ENCODE results near the gene ALKBH4. TPM values are rescaled to one million over a fixed set of nuclear protein-coding genes. Genes with fewer than 3 reads are reported as not detected.
"Not testable (repeated sequence)": the region's sequence is repeated elsewhere in the genome, so short reads cannot be mapped to it uniquely, and the experiment has no call there.

The ALKBH4 gene
- total and polyA plus RNA-seq, 2 donors: 9.7 to 11.8 TPM

- no peak for DNase-seq (ENCODE audit: extremely low spot score)
- H3K27ac ChIP-seq (ENCODE audit: low read depth): no peak overlapping the region
- H3K4me3 ChIP-seq (ENCODE audit: low read depth, low read length): no peak overlapping the region
- 87% methylated on average over 20 of the region's 20 CpGs for WGBS
- no peaks in the 10 kb centered on the region for H3K36me3 ChIP-seq (ENCODE audit: insufficient read depth)
- no peaks in the 10 kb centered on the region for H3K4me1 ChIP-seq (ENCODE audit: insufficient read depth)
These were observed 5.5 kb upstream of the ALKBH4 start for GRCh38 chr7:102469972-102470825.

GRCh38 chr7:102469351-102469971 lies 4.8 kb upstream of the ALKBH4 start:
- no peaks in the 10 kb centered on the region for H3K4me1 ChIP-seq (ENCODE audit: insufficient read depth)
- H3K4me3 ChIP-seq (ENCODE audit: low read depth, low read length): no peak overlapping the region
- no peaks in the 10 kb centered on the region for H3K36me3 ChIP-seq (ENCODE audit: insufficient read depth)
- no peak for DNase-seq (ENCODE audit: extremely low spot score)
- H3K27ac ChIP-seq (ENCODE audit: low read depth): no peak overlapping the region
- 90% methylated on average over 24 of the region's 24 CpGs for WGBS

DNA sequence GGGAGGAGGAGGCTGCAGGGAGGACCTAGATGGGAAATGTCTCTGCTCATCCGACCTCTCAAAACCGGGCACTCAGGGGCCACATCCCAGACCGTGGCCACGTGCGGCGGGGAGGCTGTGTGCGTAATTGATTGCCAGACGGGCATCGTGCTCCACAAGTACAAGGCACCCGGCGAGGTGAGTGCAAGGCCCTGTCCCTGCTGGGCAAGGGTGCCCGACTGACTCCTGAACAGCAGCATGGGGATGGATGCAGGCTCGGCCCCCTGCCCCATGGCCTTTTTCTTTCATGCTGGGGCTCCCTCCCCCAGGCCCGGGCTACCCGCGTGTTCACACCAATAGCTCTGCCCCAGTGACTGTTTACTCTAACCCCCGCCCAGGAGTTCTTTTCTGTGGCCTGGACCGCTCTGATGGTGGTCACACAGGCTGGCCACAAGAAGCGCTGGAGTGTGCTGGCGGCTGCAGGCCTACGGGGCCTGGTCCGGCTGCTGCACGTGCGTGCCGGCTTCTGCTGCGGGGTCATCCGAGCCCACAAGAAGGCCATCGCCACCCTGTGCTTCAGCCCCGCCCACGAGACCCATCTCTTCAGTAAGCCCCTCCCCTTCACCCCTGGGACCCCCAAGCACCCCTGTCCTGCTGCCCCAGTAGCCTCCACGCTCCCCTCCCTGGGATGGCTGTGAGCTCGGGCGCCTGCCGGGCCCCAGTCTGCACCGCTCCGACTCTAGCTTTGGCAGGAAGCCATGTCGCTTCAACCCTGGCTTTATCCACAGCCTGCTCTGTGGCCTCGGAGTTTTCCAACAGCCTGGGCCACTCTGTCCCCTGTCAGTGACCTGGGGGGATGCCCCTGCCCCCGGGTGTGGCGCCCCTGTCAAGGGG lies 4.1 kb upstream of the ALKBH4 start:
- DNase-seq (ENCODE audit: extremely low spot score): no peak
- 89% methylated on average over 40 of the region's 40 CpGs for WGBS
- H3K4me3 ChIP-seq (ENCODE audit: low read depth, low read length): no peak overlapping the region

GRCh38 chr7:102467581-102468477 lies 3.2 kb upstream of the ALKBH4 start:
- Histone ChIP-seq H3K27ac (ENCODE audit: low read depth) (no peak overlapping the region), H3K4me1 (ENCODE audit: insufficient read depth) (no peaks in the 10 kb centered on the region), H3K36me3 (ENCODE audit: insufficient read depth) (no peaks in the 10 kb centered on the region), H3K4me3 (ENCODE audit: low read depth, low read length) (no peak overlapping the region)
- DNase-seq (ENCODE audit: extremely low spot score): no peak
- 92% methylated on average over 24 of the region's 24 CpGs for WGBS

More for the DNA sequence above, 4.1 kb upstream of the ALKBH4 start:
- Histone ChIP-seq H3K36me3 (ENCODE audit: insufficient read depth) (no peaks in the 10 kb centered on the region), H3K27ac (ENCODE audit: low read depth) (no peak overlapping the region), H3K4me1 (ENCODE audit: insufficient read depth) (no peaks in the 10 kb centered on the region)

DNA sequence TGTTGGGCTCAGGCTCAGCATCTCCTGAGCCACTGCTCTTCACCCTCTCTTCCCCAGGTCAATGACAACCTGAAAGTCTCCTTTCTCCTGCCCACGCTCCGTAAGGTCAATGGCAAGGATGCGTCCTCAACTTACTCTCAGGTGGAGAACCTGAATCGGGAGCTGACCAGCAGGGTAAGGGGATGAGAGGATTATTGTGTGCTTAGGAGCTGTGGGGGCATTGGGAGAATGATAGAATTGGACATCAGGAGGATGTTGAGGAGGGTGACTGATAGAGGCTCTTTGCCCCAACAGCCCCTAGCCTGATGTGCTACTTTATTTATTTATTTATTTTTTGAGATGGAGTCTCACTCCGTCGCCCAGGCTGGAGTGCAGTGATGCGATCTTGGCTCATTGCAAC lies 1.4 kb upstream of the ALKBH4 start:
- no peaks in the 10 kb centered on the region for H3K4me1 ChIP-seq (ENCODE audit: insufficient read depth)
- no peak overlapping the region for H3K27ac ChIP-seq (ENCODE audit: low read depth)
- no peak for DNase-seq (ENCODE audit: extremely low spot score)
- H3K4me3 ChIP-seq (ENCODE audit: low read depth, low read length): no peak overlapping the region
- no peaks in the 10 kb centered on the region for H3K36me3 ChIP-seq (ENCODE audit: insufficient read depth)
- WGBS: 95% methylated on average over 7 of the region's 7 CpGs

DNA sequence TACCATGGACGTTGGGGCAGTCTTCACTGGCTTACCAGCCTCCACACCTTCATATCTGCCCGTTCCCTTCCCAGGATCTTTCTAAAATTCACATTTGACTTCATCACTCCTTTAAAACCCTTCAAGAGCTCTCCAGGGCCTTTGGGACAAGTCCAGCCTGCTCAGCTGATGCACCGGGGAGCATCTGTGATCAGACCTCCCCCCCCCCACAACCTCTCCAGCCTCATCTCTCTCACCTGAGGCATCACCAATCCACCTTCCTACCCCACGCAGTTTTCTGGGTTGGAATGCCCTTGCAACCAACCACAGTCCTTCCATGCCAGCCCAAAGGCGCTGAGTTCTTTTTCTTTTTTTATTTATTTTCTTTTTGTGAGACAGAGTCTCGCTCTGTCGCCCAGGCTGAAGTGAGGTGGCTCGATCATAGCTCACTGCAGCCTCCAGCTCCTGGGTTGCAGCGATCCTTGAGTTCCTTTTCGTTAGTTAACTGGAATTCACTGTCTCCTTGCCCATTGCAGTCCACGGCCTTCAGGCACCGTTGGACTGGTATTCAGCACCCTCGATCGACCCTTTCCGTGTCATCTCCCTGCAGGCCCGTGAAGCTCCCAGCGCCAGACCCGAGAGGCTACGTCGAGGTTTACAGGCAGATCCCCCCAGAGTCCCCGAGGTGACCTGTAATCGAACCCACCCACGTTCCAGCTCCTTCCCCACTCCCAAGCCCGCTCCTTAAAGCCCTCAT lies 654 bp downstream of the ALKBH4 start:
- Histone ChIP-seq H3K4me3 (ENCODE audit: low read depth, low read length) (peak overlapping the region; percentile 77), H3K27ac (ENCODE audit: low read depth) (no peak overlapping the region), H3K36me3 (ENCODE audit: insufficient read depth) (no peaks in the 10 kb centered on the region), H3K4me1 (ENCODE audit: insufficient read depth) (no peaks in the 10 kb centered on the region)
- WGBS: 10% methylated on average over 24 of the region's 24 CpGs
- DNase-seq (ENCODE audit: extremely low spot score): no peak

- WGBS: 91% methylated on average over 8 of the region's 8 CpGs
- no peaks in the 10 kb centered on the region for H3K4me1 ChIP-seq (ENCODE audit: insufficient read depth)
- H3K36me3 ChIP-seq (ENCODE audit: insufficient read depth): peaks cover 5% of the 10 kb centered on the region
- no peak overlapping the region for H3K27ac ChIP-seq (ENCODE audit: low read depth)
- no peak for DNase-seq (ENCODE audit: extremely low spot score)
- no peak overlapping the region for H3K4me3 ChIP-seq (ENCODE audit: low read depth, low read length)
These were observed 4.2 kb downstream of the ALKBH4 start for GRCh38 chr7:102460467-102460866.

DNA sequence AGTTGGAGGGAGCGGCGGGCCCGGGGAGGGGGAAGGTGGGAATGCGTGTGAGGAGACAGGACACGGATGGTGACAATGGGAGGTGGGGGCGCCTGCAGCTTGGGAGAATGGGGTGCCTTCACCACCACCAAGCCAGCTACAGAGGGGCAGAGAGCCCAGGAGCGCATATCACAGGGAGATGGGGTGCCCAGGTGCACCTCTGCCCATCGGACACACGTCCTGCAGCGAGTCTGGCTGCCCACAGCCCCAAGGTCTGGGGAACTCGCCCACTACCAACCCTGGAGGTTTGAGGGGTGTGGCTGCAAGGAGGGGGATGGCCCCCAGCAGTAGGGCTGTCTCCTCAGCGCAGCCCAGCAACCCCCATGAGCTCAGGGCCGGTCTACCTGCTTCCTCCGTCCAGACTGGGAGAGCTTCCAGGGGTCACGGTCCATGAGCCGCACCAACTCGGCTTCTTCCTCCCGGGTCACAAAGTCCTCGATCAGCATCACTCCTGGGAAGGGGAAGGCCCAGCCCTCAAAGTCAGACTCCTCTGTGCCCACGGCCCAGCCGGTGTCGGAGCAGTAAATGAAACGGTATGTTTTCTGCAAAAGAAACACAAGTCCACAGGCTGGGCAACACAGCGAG lies 5.3 kb downstream of the ALKBH4 start:
- no peak for DNase-seq (ENCODE audit: extremely low spot score)
- 94% methylated on average over 24 of the region's 24 CpGs for WGBS
- H3K4me3 ChIP-seq (ENCODE audit: low read depth, low read length): no peak overlapping the region
- no peaks in the 10 kb centered on the region for H3K4me1 ChIP-seq (ENCODE audit: insufficient read depth)
- H3K27ac ChIP-seq (ENCODE audit: low read depth): no peak overlapping the region
- peaks cover 5% of the 10 kb centered on the region for H3K36me3 ChIP-seq (ENCODE audit: insufficient read depth)

DNA sequence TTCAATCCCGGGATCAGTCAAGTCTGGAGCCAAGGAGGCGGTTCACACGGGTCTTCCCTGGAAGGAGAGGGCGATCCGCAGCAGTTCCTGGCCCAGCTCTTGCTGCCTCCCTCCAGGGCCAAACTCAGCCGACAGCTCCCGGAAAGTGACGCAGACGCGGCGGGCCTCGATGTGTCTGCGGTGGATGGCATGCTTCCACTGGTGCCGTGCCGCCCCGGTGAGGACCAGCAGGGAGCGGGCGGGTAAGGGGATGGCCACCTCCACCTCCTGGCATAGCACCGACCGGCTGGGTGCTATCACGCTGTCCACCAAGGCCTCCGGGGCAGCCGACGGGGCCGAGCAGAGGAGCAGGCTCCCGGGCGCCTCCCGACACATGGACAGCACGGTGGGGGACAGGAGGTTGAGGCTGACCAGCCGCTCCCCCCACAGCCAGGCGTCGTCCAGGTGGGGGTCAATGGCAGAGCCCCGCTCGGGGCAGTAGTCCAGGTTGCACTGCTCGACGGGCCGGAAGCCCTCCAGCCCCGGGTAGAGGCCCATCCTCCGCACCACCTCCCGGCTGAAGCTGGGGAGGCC lies 7.2 kb downstream of the ALKBH4 start:
- no peak overlapping the region for H3K27ac ChIP-seq (ENCODE audit: low read depth)
- H3K4me3 ChIP-seq (ENCODE audit: low read depth, low read length): no peak overlapping the region
- DNase-seq (ENCODE audit: extremely low spot score): no peak
- WGBS: 93% methylated on average over 40 of the region's 40 CpGs
- H3K36me3 ChIP-seq (ENCODE audit: insufficient read depth): peaks cover 5% of the 10 kb centered on the region
- H3K4me1 ChIP-seq (ENCODE audit: insufficient read depth): no peaks in the 10 kb centered on the region

- WGBS: 82% methylated on average over 10 of the region's 10 CpGs
- Histone ChIP-seq H3K27ac (ENCODE audit: low read depth) (no peak overlapping the region), H3K36me3 (ENCODE audit: insufficient read depth) (peaks cover 5% of the 10 kb centered on the region), H3K4me3 (ENCODE audit: low read depth, low read length) (no peak overlapping the region), H3K4me1 (ENCODE audit: insufficient read depth) (no peaks in the 10 kb centered on the region)
- no peak for DNase-seq (ENCODE audit: extremely low spot score)
These were observed 8.3 kb downstream of the ALKBH4 start for GRCh38 chr7:102456327-102456726.

GRCh38 chr7:102455596-102455995 lies 9.1 kb downstream of the ALKBH4 start:
- Histone ChIP-seq H3K4me1 (ENCODE audit: insufficient read depth) (no peaks in the 10 kb centered on the region), H3K36me3 (ENCODE audit: insufficient read depth) (peaks cover 5% of the 10 kb centered on the region), H3K4me3 (ENCODE audit: low read depth, low read length) (no peak overlapping the region), H3K27ac (ENCODE audit: low read depth) (no peak overlapping the region)
- WGBS: 82% methylated on average over 11 of the region's 11 CpGs
- DNase-seq (ENCODE audit: extremely low spot score): no peak

DNA sequence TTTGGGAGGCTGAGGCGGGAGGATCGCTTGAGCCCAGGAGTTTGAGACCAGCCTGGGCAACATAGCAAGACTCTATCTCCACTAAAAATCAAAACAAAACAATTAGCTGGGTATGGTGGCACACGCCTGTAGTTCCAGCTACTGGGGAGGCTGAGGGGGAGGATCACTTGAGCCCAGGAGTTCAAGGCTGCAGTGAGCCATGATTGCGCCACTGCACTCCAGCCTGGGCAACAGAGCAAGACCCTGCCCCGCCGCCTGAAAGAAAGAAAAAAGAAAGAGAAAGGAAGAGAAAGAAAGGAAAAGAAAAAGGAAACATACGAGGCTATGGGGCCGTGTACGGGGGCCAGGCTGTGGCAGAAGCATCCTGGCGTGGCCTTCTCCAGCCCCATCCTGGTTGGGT lies 9.7 kb downstream of the ALKBH4 start:
- H3K4me3 ChIP-seq (ENCODE audit: low read depth, low read length); H3K27ac ChIP-seq (ENCODE audit: low read depth); H3K4me1 ChIP-seq (ENCODE audit: insufficient read depth); H3K36me3 ChIP-seq (ENCODE audit: insufficient read depth); DNase-seq (ENCODE audit: extremely low spot score): not testable (repeated sequence)
- 96% methylated on average over 10 of the region's 10 CpGs for WGBS

All from urinary bladder (tissue), 4 donors.